Right ventricle myocardium inferior (tissue), 1 donor: ENCODE data around the gene PRR33. TPM values are rescaled to one million over a fixed set of nuclear protein-coding genes. Genes with fewer than 3 reads are reported as not detected.
A peak's percentile ranks its signal among the peaks of the same experiment; 100 is the strongest.

Source experiments
- ATAC-seq: fragments of 200-7000 bp; cut with Tn5 transposase; one replicate; pipeline ENCODE4 v1.9.1; 2020; ENCODE audit warnings: mild to moderate bottlenecking, moderate library complexity
- DNase-seq: peaks from one replicate; pipeline ENCODE4 v3.0.0; 2021; ENCODE audit errors: missing footprints
- intact Hi-C: fragments of 100-400 bp; cut with DNase I; formaldehyde crosslinking; loops from one replicate; pipeline ENCODE4 v1.11.0; 2022
- total RNA-seq: library from RNA; stranded (reverse); fragmentation: NEBNext Ultra II Directional; extraction: Animal tissue kit (Norgen Biotek cat#: 25700); gene quantifications from one replicate; pipeline ENCODE4 v1.2.1, GENCODE V29; 2021
- donor health status: DM: no; HTN: yes; CAD: no; lungs with severe emphysema.

Gene PRR33
- total RNA-seq, 1 donor from 2014 or later: 5.0 TPM

GRCh38 chr11:1870721-1871466 is 20.8 kb downstream of the PRR33 start:
- intact Hi-C loops: no loop called here
- ATAC-seq: peak; percentile 20
- DNase-seq: peak; percentile 74

GRCh38 chr11:1870326-1870696 is 21.4 kb downstream of the PRR33 start:
- DNase-seq: peak; percentile 44
- intact Hi-C loops: no loop called here
- no peak for ATAC-seq

- DNase-seq (peak; percentile 73), ATAC-seq (peak; percentile 52)
- intact Hi-C loops: no loop called here
Measured at GRCh38 chr11:1869427-1870325, 22.0 kb downstream of the PRR33 start.

- intact Hi-C loops: no loop called here
- peak; percentile 69 for DNase-seq
- peak; percentile 41 for ATAC-seq
Measured at GRCh38 chr11:1868636-1869291, 22.9 kb downstream of the PRR33 start.

- intact Hi-C loops: no loop called here
- DNase-seq (peak; percentile 62), ATAC-seq (no peak)
Measured at GRCh38 chr11:1868056-1868635, 23.5 kb downstream of the PRR33 start.

- intact Hi-C loops: no loop called here
- DNase-seq (peak; percentile 55), ATAC-seq (no peak)
Measured at GRCh38 chr11:1867381-1867780, 24.3 kb downstream of the PRR33 start.

GRCh38 chr11:1866776-1867175 is 24.9 kb downstream of the PRR33 start:
- DNase-seq: peak; percentile 32
- ATAC-seq: no peak
- intact Hi-C loops: no loop called here

GRCh38 chr11:1866226-1866625 is 25.5 kb downstream of the PRR33 start:
- intact Hi-C loops: no loop called here
- ATAC-seq: no peak
- DNase-seq: peak; percentile 66

GRCh38 chr11:1864831-1865665 is 26.6 kb downstream of the PRR33 start:
- DNase-seq: peak; percentile 71
- intact Hi-C loops: no loop called here
- ATAC-seq: no peak

GRCh38 chr11:1864231-1864630 is 27.5 kb downstream of the PRR33 start:
- intact Hi-C loops: no loop called here
- ATAC-seq: peak; percentile 5
- peak; percentile 68 for DNase-seq

GRCh38 chr11:1863352-1864216 is 28.1 kb downstream of the PRR33 start:
- intact Hi-C loops: no loop called here
- DNase-seq: peak; percentile 91
- peak; percentile 26 for ATAC-seq

GRCh38 chr11:1862588-1863351 is 28.9 kb downstream of the PRR33 start:
- DNase-seq (no peak), ATAC-seq (no peak)
- intact Hi-C loops: no loop called here

- intact Hi-C loops: no loop called here
- ATAC-seq: no peak
- DNase-seq: no peak
Measured at GRCh38 chr11:1861435-1862411, 30.0 kb downstream of the PRR33 start.

GRCh38 chr11:1860108-1860507 is 31.6 kb downstream of the PRR33 start:
- DNase-seq: no peak
- no peak for ATAC-seq

GRCh38 chr11:1859004-1859403 is 32.7 kb downstream of the PRR33 start:
- no peak for ATAC-seq
- peak; percentile 23 for DNase-seq
- intact Hi-C loops: no loop called here

More at GRCh38 chr11:1860108-1860507, 31.6 kb downstream of the PRR33 start:
- intact Hi-C loops: no loop called here

GRCh38 chr11:1858576-1858975 is 33.1 kb downstream of the PRR33 start:
- ATAC-seq (no peak), DNase-seq (no peak)
- intact Hi-C loops: no loop called here
